Hypothalamus (tissue), 51 donors: ENCODE data around the gene RBM43.
"Not testable (repeated sequence)": the region's sequence is repeated elsewhere in the genome, so short reads cannot be mapped to it uniquely, and the experiment has no call there.

Source experiments
- DNase-seq, 51 donors: peaks; one replicate each; lab custom pipeline; 2025; lab: John Stamatoyannopoulos, UW

The RBM43 gene

GRCh38 chr2:151233288-151233687 is 28.4 kb downstream of the RBM43 start:
- DNase-seq: not testable (repeated sequence)

GRCh38 chr2:151230627-151231140 is 31.0 kb downstream of the RBM43 start:
- no peak for DNase-seq

- no peak for DNase-seq
Measured at GRCh38 chr2:151228847-151229512, 32.7 kb downstream of the RBM43 start.

- DNase-seq: no peak
Measured at GRCh38 chr2:151217343-151217742, 44.3 kb downstream of the RBM43 start.

GRCh38 chr2:151207100-151207499 is 54.6 kb downstream of the RBM43 start:
- DNase-seq: no peak

- no peak for DNase-seq
Measured at GRCh38 chr2:151206446-151206968, 55.2 kb downstream of the RBM43 start.

GRCh38 chr2:151205571-151205970 is 56.1 kb downstream of the RBM43 start:
- DNase-seq: no peak

- DNase-seq: no peak
Measured at GRCh38 chr2:151204756-151205155, 56.9 kb downstream of the RBM43 start.

GRCh38 chr2:151200844-151201243 is 60.8 kb downstream of the RBM43 start:
- DNase-seq: no peak

GRCh38 chr2:151200277-151200676 is 61.4 kb downstream of the RBM43 start:
- DNase-seq: no peak

- no peak for DNase-seq
Measured at GRCh38 chr2:151198645-151199044, 63.0 kb downstream of the RBM43 start.
